Measurements from ENCODE around the gene NDST4.

Gene NDST4

GRCh38 chr4:114785570-114785969 lies 327.9 kb downstream of the NDST4 start:
- no peak for DNase-seq (ENCODE audit: low read depth)

DNA sequence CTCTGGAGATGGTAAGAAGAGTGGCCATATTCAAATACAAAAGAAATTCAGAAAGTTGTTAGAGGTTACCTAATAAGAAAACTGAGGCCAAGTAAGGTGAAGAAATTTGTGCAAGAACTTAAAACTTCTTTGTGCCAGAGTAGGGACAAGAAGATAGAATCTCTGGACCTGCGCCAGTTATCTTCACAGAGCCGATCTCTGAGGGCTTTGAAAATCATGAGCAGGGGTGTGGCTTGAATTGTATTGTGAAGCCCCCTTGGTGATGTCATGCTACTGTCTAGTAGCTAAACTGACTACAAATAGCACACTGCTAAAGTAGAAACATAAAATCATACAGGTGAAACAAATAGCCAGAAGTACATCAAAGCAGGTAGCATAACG lies 330.2 kb downstream of the NDST4 start:
- DNase-seq (ENCODE audit: low read depth), result no peak

DNA sequence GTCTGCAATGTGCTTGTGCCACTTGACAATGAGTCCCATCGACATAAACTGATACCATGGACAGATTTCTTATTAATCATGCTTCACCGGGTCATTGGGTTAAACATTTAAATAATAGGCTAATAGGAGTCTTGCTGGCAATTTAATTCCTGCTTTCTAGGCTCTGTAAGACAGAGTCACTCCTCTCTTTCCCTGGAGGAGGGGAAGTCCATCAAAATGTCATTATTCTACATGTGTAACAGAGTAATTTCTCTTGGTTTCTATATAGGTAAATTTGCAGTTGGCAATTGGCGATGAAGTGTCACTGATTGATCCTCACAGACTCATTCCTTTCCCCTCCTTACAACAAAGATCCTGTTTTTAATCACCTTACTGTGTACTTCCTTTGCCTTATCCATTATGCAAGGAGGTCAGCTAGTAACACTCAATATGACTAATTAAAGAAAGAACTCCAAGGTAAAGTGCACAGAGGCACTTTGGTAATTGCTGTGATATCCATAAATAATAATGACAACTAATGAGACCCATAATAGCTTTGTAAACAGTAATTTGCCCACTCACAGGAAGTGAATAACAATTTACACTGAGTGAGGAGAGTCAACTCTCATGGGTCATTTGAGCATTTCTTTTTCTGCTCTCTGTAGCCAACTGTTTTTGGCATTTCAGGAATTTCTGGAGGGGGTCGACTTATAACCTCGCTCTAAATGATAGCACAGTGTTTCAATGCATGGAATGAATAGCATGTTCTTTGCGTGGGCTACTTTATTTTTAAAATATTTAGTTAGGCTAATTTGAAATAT lies 330.8 kb downstream of the NDST4 start:
- DNase-seq (ENCODE audit: low read depth), result no peak

- DNase-seq (ENCODE audit: low read depth), result no peak
Observed at GRCh38 chr4:114780205-114780604, 333.2 kb downstream of the NDST4 start.

Data from GM04503 (cell line).